NCI-H128 (cell line): ENCODE results near the gene SOX4.

Source experiments
- DNase-seq: peaks from one replicate; lab custom pipeline; 2025; ENCODE audit not compliant: unreplicated experiment; lab: John Stamatoyannopoulos, UW

SOX4 gene

DNA sequence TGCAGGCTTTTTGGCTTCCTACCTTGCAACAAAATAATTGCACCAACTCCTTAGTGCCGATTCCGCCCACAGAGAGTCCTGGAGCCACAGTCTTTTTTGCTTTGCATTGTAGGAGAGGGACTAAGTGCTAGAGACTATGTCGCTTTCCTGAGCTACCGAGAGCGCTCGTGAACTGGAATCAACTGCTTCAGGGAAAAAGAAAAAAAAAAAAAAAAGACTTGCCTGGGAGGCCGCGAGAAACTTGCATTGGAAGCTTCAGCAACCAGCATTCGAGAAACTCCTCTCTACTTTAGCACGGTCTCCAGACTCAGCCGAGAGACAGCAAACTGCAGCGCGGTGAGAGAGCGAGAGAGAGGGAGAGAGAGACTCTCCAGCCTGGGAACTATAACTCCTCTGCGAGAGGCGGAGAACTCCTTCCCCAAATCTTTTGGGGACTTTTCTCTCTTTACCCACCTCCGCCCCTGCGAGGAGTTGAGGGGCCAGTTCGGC is 420 bp downstream of the SOX4 start:
- no peak for DNase-seq

DNA sequence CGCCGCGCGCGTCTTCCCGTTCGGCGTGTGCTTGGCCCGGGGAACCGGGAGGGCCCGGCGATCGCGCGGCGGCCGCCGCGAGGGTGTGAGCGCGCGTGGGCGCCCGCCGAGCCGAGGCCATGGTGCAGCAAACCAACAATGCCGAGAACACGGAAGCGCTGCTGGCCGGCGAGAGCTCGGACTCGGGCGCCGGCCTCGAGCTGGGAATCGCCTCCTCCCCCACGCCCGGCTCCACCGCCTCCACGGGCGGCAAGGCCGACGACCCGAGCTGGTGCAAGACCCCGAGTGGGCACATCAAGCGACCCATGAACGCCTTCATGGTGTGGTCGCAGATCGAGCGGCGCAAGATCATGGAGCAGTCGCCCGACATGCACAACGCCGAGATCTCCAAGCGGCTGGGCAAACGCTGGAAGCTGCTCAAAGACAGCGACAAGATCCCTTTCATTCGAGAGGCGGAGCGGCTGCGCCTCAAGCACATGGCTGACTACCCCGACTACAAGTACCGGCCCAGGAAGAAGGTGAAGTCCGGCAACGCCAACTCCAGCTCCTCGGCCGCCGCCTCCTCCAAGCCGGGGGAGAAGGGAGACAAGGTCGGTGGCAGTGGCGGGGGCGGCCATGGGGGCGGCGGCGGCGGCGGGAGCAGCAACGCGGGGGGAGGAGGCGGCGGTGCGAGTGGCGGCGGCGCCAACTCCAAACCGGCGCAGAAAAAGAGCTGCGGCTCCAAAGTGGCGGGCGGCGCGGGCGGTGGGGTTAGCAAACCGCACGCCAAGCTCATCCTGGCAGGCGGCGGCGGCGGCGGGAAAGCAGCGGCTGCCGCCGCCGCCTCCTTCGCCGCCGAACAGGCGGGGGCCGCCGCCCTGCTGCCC is 1.1 kb downstream of the SOX4 start:
- no peak for DNase-seq

DNA sequence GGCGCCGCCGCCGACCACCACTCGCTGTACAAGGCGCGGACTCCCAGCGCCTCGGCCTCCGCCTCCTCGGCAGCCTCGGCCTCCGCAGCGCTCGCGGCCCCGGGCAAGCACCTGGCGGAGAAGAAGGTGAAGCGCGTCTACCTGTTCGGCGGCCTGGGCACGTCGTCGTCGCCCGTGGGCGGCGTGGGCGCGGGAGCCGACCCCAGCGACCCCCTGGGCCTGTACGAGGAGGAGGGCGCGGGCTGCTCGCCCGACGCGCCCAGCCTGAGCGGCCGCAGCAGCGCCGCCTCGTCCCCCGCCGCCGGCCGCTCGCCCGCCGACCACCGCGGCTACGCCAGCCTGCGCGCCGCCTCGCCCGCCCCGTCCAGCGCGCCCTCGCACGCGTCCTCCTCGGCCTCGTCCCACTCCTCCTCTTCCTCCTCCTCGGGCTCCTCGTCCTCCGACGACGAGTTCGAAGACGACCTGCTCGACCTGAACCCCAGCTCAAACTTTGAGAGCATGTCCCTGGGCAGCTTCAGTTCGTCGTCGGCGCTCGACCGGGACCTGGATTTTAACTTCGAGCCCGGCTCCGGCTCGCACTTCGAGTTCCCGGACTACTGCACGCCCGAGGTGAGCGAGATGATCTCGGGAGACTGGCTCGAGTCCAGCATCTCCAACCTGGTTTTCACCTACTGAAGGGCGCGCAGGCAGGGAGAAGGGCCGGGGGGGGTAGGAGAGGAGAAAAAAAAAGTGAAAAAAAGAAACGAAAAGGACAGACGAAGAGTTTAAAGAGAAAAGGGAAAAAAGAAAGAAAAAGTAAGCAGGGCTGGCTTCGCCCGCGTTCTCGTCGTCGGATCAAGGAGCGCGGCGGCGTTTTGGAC is 2.0 kb downstream of the SOX4 start:
- no peak for DNase-seq

DNA sequence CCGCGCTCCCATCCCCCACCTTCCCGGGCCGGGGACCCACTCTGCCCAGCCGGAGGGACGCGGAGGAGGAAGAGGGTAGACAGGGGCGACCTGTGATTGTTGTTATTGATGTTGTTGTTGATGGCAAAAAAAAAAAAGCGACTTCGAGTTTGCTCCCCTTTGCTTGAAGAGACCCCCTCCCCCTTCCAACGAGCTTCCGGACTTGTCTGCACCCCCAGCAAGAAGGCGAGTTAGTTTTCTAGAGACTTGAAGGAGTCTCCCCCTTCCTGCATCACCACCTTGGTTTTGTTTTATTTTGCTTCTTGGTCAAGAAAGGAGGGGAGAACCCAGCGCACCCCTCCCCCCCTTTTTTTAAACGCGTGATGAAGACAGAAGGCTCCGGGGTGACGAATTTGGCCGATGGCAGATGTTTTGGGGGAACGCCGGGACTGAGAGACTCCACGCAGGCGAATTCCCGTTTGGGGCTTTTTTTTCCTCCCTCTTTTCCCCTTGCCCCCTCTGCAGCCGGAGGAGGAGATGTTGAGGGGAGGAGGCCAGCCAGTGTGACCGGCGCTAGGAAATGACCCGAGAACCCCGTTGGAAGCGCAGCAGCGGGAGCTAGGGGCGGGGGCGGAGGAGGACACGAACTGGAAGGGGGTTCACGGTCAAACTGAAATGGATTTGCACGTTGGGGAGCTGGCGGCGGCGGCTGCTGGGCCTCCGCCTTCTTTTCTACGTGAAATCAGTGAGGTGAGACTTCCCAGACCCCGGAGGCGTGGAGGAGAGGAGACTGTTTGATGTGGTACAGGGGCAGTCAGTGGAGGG is 2.8 kb downstream of the SOX4 start:
- no peak for DNase-seq

DNA sequence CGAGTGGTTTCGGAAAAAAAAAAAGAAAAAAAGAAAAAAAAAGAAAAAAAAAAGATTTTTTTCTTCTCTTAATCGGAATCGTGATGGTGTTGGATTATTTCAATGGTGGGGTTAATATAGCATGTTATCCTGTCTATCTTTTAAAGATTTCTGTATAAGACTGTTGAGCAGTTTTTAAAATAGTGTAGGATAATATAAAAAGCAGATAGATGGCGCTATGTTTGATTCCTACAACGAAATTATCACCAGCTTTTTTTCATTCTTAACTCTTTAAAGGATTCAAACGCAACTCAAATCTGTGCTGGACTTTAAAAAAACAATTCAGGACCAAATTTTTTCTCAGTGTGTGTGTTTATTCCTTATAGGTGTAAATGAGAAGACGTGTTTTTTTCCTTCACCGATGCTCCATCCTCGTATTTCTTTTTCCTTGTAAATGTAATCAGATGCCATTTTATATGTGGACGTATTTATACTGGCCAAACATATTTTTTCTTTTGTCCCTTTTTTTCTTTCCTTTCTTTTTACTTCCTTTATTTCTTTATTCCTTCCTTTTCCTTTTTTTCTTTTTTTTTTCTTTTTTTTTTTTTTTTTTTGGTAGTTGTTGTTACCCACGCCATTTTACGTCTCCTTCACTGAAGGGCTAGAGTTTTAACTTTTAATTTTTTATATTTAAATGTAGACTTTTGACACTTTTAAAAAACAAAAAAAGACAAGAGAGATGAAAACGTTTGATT is 3.6 kb downstream of the SOX4 start:
- DNase-seq = peak; percentile 31

DNA sequence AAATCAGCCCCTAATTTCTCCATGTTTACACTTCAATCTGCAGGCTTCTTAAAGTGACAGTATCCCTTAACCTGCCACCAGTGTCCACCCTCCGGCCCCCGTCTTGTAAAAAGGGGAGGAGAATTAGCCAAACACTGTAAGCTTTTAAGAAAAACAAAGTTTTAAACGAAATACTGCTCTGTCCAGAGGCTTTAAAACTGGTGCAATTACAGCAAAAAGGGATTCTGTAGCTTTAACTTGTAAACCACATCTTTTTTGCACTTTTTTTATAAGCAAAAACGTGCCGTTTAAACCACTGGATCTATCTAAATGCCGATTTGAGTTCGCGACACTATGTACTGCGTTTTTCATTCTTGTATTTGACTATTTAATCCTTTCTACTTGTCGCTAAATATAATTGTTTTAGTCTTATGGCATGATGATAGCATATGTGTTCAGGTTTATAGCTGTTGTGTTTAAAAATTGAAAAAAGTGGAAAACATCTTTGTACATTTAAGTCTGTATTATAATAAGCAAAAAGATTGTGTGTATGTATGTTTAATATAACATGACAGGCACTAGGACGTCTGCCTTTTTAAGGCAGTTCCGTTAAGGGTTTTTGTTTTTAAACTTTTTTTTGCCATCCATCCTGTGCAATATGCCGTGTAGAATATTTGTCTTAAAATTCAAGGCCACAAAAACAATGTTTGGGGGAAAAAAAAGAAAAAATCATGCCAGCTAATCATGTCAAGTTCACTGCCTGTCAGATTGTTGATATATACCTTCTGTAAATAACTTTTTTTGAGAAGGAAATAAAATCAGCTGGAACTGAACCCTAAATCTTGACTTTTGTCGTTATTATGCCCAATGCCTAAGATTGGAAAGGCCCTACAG is 4.5 kb downstream of the SOX4 start:
- DNase-seq = no peak

DNA sequence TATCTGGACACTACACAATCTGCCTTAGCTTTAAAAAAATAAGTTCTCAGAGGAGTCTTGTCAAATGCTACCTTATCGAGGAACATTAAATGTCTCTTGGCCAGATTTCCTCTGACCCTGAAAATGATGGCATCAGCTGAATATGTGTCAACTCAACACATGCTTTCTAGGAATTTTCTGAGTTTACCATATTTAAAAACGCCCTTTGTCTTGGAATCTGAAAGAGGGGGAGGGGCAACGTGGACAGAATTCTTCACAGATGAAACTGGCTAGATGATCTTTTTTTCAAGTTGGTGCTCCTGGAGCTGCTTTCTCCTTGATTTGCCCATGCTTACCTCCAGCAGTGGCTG is 5.1 kb downstream of the SOX4 start:
- no peak for DNase-seq

DNA sequence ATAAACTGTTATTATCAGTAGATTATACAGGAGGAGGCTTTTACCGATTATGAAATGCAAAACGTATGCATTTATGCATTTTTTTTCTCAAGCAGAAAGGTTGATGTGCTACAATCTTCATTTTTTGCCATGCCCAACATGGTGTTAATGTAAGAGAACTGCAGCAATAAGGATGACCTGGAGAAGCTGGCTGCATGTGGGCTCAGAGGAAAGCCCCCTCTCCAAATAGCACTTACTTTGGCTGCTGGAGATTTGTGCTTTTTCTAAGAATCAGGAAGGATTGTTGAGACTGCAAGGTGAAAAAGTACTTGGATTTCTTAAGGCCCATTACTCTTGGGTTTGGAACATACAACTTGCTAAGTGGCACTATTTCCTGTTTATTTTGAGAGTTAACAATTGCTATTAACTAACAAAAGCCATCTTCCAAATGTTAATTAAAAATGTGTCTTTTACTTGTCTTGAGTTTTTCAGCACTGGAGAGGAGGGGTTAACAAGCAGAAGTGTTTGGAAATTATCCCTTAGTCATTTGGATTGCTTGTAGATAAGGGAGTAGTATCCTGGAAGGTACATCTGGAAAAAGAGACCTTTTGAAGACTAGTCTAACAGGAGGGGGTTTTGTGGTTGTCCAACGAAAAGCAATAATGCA is 5.6 kb downstream of the SOX4 start:
- DNase-seq = no peak

DNA sequence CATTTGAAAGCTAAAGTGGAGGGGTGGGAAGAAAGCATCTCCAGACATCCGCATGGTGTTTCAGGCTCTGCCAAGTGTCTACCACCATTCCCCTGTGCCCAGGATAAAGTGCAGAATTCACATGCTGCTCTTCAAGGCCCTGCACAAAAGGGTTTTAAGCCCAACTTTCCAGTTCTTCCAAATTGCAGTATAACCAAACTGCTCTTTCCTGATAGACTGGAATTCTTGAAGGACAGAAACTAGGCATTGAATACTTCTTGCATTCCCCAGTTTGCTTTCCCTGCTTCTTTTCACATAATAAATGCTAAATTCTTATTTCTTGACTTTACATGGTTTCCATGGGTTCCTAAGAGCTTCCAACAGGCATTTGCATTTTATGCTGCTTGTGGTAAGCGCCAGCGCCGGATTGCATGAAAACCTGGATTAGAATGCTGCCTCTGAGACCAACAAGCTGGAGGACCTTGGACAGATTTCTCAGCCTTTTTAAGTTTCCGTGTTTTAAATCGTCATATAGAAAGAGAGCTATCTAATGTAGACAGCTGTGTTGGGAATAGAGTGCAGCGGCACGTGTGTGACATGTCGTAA is 7.9 kb downstream of the SOX4 start:
- DNase-seq = no peak

DNA sequence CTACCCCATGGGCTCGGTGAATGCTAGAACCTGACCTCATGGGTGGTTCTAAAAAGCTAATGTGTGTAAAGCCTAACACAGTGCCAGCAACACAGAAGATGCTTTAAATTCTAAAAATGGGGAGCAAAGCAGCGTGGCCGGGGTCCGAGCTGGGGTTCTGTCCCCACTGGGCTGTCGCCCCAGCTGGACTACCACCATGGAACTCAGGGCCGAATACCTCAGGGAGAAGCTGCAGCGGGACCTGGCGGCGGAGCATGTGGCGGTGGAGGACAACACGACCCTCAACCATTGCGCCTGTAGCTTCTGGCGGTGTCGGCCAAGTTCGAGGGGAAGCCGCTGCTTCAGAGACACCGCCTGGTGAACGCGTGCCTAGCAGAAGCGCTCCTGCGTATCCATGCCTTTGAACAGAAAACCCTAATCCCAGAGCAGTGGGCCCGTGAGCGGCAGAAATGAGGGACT is 8.4 kb downstream of the SOX4 start:
- no peak for DNase-seq

DNA sequence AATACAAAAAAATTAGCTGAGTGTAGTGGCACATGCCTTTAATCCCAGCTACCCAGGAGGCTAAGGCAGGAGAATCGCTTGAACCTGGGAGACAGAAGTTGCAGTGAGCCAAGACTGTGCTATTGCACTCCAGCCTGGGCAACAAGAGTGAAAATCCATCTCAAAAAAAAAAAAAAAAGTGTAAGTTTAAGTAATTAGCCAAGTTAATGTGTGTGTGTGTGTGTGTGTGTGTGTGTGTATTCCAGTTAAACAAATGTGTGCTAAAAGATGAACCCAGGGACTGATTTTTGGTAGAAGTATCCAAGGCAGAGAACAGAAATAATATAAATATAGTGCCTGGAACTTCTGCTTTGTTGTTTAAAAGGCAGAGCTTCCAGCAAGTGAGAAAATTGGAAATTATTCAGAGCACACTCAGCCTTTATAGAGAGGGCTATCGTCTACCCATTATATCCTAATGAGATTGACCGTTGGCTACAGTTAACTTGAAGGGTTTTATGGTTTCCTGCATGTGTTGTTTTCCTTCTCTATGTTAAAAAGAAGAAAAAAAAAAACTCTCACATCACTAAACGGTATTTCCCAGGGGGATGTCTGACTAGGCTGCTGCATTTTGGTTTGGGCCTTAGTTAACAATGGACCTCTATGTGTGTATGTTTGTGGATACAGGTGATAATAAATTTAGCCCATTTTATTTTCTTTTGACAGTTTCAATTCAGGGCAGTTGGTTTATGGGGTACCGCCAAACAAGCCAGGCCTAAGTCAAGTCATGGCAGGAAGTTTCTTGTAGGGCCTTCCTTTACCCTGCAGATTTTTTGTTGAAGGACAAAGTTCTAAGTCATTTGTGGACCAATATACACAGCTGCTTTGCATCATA is 9.8 kb downstream of the SOX4 start:
- peak; percentile 47 for DNase-seq

DNA sequence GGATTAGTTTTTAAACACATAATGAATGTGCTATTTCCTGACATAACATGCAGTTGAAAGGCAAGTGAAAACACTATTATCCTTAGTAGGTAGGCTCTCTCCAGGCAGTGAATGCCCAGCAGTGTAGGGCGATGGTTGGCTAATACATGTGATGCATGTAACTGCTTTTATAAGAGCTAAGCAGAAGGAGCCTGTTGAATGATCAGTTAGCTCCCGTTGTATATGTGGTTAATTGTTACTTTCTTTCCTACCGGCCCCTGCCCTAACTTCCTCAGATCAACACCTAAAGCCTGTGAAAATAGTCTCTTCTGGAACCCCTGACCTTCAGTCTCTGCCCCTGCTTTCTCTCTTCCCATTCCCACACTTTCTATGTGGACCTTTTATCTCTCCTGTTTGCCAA is 10.5 kb downstream of the SOX4 start:
- DNase-seq = no peak

DNA sequence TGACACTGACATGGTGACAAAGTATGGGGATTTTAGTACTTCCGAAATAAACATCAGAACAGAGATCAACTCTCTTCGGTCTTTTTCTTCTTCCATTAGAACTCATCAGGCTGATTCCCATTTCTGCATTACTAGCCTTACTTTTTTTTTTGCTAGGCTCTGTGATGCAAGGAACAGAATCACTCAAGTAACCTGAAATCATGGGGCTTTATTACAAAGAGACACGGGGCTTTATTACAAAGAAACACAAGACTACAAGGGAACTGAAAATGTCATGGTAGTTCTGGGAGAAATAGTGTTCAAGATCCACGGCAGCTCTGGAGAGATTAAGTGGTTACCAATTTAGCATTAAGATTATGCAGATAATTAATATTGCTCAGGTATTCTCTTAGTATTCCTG is 11.6 kb downstream of the SOX4 start:
- DNase-seq = no peak

DNA sequence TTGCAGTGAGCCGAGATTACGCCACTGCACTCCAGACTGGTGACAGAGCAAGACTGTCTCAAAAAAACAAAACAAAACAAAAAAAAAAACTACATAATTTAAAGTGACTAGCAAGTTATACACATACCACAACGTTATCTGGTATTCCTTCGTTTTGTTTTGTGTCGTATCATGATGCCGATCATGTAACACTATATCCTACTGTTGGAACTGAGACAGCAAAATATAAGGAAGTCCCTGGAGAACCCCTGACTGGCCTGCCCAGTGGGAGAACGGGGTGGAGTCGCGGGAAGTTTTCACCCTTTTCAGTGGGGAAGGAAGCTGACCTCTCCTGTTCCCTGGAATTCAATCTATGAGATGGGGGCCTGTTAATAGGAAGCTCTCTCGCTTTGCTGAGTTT is 15.1 kb downstream of the SOX4 start:
- DNase-seq = no peak

DNA sequence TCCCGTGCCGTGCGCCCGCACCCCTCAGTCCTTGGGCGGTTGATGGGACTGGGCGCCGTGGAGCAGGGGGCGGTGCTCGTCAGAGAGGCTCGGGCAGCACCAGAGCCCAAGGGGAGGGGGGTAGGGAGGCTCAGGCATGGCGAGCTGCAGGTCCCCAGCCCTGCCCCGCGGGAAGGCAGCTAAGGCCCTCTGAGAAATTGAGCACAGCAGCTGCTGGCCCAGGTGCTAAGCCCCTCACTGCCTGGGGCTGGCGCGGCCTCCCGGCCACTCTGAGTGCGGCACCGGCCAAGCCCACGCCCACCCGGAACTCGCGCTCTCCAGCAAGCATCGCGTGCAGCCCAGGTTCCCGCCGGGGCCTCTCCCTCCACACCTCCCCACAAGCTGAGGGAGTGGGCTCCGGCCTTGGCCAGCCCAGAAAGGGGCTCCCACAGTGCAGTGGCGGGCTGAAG is 16.4 kb downstream of the SOX4 start:
- no peak for DNase-seq

DNA sequence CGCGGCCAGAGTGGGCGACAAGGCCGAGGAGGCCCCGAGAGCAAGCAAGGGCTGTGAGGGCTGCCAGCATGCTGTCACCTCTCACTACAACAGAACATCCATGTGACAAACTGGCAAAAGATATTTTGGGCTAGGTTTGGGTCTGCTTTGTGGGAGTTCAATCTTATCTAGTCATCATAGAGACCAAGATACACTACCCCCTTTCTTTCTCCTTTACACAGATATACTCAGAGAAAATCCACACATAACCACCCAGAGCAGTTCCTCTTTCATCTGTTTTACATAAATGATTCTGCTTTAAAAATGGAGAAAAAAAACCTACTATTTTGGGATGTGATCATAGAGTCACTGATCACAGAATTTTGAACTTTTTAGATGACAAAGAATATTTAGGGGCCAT is 16.8 kb downstream of the SOX4 start:
- no peak for DNase-seq

DNA sequence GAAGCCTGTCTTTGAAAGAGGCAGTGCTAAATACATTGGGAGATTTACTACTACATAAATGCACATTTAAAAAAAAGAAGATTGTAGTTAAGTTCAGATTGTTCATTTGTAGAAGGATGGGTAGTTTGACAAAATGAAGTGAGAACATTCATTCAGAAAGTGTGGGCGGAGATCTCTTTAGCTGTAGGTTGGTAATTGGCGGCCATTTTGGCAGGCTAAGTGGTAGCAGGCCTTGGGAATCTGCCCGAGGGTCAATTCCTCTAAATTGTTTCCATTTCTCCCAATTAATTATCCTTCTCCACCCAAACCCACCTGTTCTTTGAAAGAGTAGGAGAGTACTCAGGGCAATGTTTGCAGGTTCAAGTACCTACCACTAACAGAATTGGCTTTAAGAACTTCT is 17.9 kb downstream of the SOX4 start:
- no peak for DNase-seq
